Astrocyte (in vitro differentiated cells and primary cell): ENCODE results near the gene HIRA.

Source experiments
- EZH2 ChIP-seq: IDR thresholded peaks from 2 replicates; pipeline ENCODE4 v1.6.1; 2012; ENCODE audit warnings: mild to moderate bottlenecking, low read length, inconsistent platforms; ENCODE audit not compliant: insufficient read depth
- TF ChIP-seq, protein P1 (sequence below): IDR thresholded peaks from 2 replicates; pipeline ENCODE4 v1.5.1; 2011; ENCODE audit warnings: low read depth, mild to moderate bottlenecking, inconsistent platforms, low read length, moderate library complexity; ENCODE audit not compliant: insufficient read depth

DNA sequence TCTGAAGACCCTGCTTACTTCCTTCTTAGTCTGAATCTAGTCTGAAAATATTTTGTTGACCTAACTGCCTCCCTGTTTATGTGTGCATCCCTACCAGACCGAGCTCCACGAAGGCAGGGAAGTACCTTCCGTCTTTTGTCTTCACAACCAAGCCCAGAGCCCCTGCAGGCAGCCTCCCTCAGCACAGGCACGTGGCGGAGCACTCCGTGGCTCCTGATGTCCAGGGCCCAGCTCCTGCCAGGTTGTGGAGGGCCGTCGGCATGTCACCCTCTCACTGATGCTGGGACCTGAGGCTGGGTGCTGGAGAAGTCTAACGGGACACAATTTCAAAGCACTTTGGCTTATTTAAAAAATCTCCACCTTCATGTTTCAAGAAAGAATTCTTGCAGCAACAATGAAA, 80.6 kb downstream of the HIRA start:
- TF ChIP-seq, protein P1, sequence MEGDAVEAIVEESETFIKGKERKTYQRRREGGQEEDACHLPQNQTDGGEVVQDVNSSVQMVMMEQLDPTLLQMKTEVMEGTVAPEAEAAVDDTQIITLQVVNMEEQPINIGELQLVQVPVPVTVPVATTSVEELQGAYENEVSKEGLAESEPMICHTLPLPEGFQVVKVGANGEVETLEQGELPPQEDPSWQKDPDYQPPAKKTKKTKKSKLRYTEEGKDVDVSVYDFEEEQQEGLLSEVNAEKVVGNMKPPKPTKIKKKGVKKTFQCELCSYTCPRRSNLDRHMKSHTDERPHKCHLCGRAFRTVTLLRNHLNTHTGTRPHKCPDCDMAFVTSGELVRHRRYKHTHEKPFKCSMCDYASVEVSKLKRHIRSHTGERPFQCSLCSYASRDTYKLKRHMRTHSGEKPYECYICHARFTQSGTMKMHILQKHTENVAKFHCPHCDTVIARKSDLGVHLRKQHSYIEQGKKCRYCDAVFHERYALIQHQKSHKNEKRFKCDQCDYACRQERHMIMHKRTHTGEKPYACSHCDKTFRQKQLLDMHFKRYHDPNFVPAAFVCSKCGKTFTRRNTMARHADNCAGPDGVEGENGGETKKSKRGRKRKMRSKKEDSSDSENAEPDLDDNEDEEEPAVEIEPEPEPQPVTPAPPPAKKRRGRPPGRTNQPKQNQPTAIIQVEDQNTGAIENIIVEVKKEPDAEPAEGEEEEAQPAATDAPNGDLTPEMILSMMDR, result no peak
- TF ChIP-seq EZH2, result no peak
